ENCODE data around the gene PALM2AKAP2.

Gene PALM2AKAP2

GRCh38 chr9:109771087-109771486, 8.9 kb upstream of the PALM2AKAP2 start:
- no peaks in the 10 kb centered on the region for H3K4me1 ChIP-seq (ENCODE audit: control insufficient read depth in 2 of 2, insufficient read depth in 2 of 2, low read length in 2 of 2)
- H3K36me3 ChIP-seq (ENCODE audit: control insufficient read depth in 2 of 2, insufficient read depth in 2 of 2, low read length in 2 of 2), result no peaks in the 10 kb centered on the region
- no peaks in the 10 kb centered on the region for H3K9me3 ChIP-seq (ENCODE audit: control insufficient read depth in 2 of 2, low read length in 2 of 2)
- H3K27me3 ChIP-seq (ENCODE audit: control insufficient read depth in 2 of 2, insufficient read depth in 2 of 2, low read length in 2 of 2), result no peaks in the 10 kb centered on the region
- no peak overlapping the region for H3K27ac ChIP-seq (ENCODE audit: low read depth in 2 of 2, low read length in 2 of 2)
- no peak overlapping the region for H3K4me3 ChIP-seq (ENCODE audit: low read length in 2 of 2)
- no peak overlapping the region for H3K9ac ChIP-seq (ENCODE audit: low read depth in 1 of 2, low read length in 2 of 2)

GRCh38 chr9:109771796-109772531, 8.0 kb upstream of the PALM2AKAP2 start:
- no peak overlapping the region for H3K4me3 ChIP-seq (ENCODE audit: low read length in 2 of 2)
- no peak overlapping the region for H3K9ac ChIP-seq (ENCODE audit: low read depth in 1 of 2, low read length in 2 of 2)
- no peak overlapping the region for H3K27ac ChIP-seq (ENCODE audit: low read depth in 2 of 2, low read length in 2 of 2)
- H3K4me1 ChIP-seq (ENCODE audit: control insufficient read depth in 2 of 2, insufficient read depth in 2 of 2, low read length in 2 of 2), result no peaks in the 10 kb centered on the region
- no peaks in the 10 kb centered on the region for H3K36me3 ChIP-seq (ENCODE audit: control insufficient read depth in 2 of 2, insufficient read depth in 2 of 2, low read length in 2 of 2)
- no peaks in the 10 kb centered on the region for H3K27me3 ChIP-seq (ENCODE audit: control insufficient read depth in 2 of 2, insufficient read depth in 2 of 2, low read length in 2 of 2)
- H3K9me3 ChIP-seq (ENCODE audit: control insufficient read depth in 2 of 2, low read length in 2 of 2), result no peaks in the 10 kb centered on the region

DNA sequence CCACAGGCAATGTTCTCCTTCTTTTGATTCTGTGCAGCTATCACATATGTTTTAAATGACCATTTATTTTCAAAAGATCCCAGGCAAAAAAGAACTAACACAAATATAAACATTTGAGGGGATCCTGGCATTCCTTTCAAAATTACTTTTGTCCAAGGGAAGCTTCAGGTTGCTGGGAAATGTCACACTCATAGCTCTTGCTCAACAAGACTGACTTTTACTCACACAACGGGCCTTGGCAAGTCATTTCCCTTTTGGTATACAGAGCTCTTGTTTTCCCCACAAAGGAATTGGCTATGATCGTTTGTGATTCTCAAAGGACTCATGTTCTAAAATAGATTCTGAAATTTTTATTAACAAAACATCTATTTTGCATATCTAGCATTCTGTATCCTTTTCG, 4.5 kb upstream of the PALM2AKAP2 start:
- Histone ChIP-seq H3K36me3 (ENCODE audit: control insufficient read depth in 2 of 2, insufficient read depth in 2 of 2, low read length in 2 of 2) (no peaks in the 10 kb centered on the region), H3K9ac (ENCODE audit: low read depth in 1 of 2, low read length in 2 of 2) (no peak overlapping the region), H3K9me3 (ENCODE audit: control insufficient read depth in 2 of 2, low read length in 2 of 2) (no peaks in the 10 kb centered on the region), H3K4me3 (ENCODE audit: low read length in 2 of 2) (no peak overlapping the region), H3K27me3 (ENCODE audit: control insufficient read depth in 2 of 2, insufficient read depth in 2 of 2, low read length in 2 of 2) (peaks cover 0 to 3% of the 10 kb centered on the region in 2 donors), H3K27ac (ENCODE audit: low read depth in 2 of 2, low read length in 2 of 2) (no peak overlapping the region), H3K4me1 (ENCODE audit: control insufficient read depth in 2 of 2, insufficient read depth in 2 of 2, low read length in 2 of 2) (no peaks in the 10 kb centered on the region)

GRCh38 chr9:109776391-109776790, 3.6 kb upstream of the PALM2AKAP2 start:
- H3K27ac ChIP-seq (ENCODE audit: low read depth in 2 of 2, low read length in 2 of 2), result no peak overlapping the region
- H3K9me3 ChIP-seq (ENCODE audit: control insufficient read depth in 2 of 2, low read length in 2 of 2), result no peaks in the 10 kb centered on the region
- no peak overlapping the region for H3K4me3 ChIP-seq (ENCODE audit: low read length in 2 of 2)
- H3K27me3 ChIP-seq (ENCODE audit: control insufficient read depth in 2 of 2, insufficient read depth in 2 of 2, low read length in 2 of 2), result peaks cover 0 to 6% of the 10 kb centered on the region in 2 donors
- no peaks in the 10 kb centered on the region for H3K4me1 ChIP-seq (ENCODE audit: control insufficient read depth in 2 of 2, insufficient read depth in 2 of 2, low read length in 2 of 2)
- no peak overlapping the region for H3K9ac ChIP-seq (ENCODE audit: low read depth in 1 of 2, low read length in 2 of 2)
- H3K36me3 ChIP-seq (ENCODE audit: control insufficient read depth in 2 of 2, insufficient read depth in 2 of 2, low read length in 2 of 2), result no peaks in the 10 kb centered on the region

DNA sequence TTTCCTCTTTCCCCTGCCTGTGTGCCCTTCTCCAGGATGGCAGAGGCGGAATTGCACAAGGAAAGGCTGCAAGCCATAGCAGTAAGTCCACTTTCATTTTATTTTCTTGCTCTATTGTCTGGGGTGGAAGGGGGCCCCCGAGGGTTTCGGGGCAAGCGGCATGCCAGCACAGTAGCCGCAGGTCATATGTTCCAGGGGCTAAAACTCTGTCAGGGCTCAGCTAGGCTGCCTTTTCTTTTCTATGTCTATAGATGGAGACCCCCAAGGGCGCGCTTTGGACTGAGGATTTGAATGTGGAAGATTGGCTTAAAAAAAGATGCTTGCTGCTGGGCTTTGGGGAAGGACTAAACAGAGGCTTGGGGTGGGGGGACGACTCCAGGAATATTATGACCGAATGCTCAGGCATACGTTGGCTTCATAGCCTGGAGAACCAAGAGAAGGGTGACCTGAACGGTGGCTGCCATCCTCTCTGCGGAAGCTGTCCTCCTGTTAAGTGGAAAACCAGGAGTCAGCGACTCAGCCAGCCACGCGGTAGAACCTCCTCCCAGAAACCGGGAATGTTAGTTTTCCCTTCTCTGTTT, 545 bp downstream of the PALM2AKAP2 start:
- H3K27ac ChIP-seq (ENCODE audit: low read depth in 2 of 2, low read length in 2 of 2), result no peak overlapping the region
- no peaks in the 10 kb centered on the region for H3K9me3 ChIP-seq (ENCODE audit: control insufficient read depth in 2 of 2, low read length in 2 of 2)
- no peaks in the 10 kb centered on the region for H3K4me1 ChIP-seq (ENCODE audit: control insufficient read depth in 2 of 2, insufficient read depth in 2 of 2, low read length in 2 of 2)
- H3K36me3 ChIP-seq (ENCODE audit: control insufficient read depth in 2 of 2, insufficient read depth in 2 of 2, low read length in 2 of 2), result no peaks in the 10 kb centered on the region
- H3K27me3 ChIP-seq (ENCODE audit: control insufficient read depth in 2 of 2, insufficient read depth in 2 of 2, low read length in 2 of 2), result peaks cover 0 to 6% of the 10 kb centered on the region in 2 donors
- H3K9ac ChIP-seq (ENCODE audit: low read depth in 1 of 2, low read length in 2 of 2), result peak overlapping the region; percentile 6 to 47
- peak overlapping the region; percentile 58 to 68 for H3K4me3 ChIP-seq (ENCODE audit: low read length in 2 of 2)

- peaks cover 0 to 6% of the 10 kb centered on the region in 2 donors for H3K27me3 ChIP-seq (ENCODE audit: control insufficient read depth in 2 of 2, insufficient read depth in 2 of 2, low read length in 2 of 2)
- no peaks in the 10 kb centered on the region for H3K9me3 ChIP-seq (ENCODE audit: control insufficient read depth in 2 of 2, low read length in 2 of 2)
- no peaks in the 10 kb centered on the region for H3K36me3 ChIP-seq (ENCODE audit: control insufficient read depth in 2 of 2, insufficient read depth in 2 of 2, low read length in 2 of 2)
- H3K4me1 ChIP-seq (ENCODE audit: control insufficient read depth in 2 of 2, insufficient read depth in 2 of 2, low read length in 2 of 2), result no peaks in the 10 kb centered on the region
- H3K9ac ChIP-seq (ENCODE audit: low read depth in 1 of 2, low read length in 2 of 2), result no peak overlapping the region
- H3K4me3 ChIP-seq (ENCODE audit: low read length in 2 of 2), result peak overlapping the region in 1 of 2 donors; percentile 68
- H3K27ac ChIP-seq (ENCODE audit: low read depth in 2 of 2, low read length in 2 of 2), result no peak overlapping the region
Measured at GRCh38 chr9:109781086-109781485, 1.1 kb downstream of the PALM2AKAP2 start.

GRCh38 chr9:109781541-109782197, 1.7 kb downstream of the PALM2AKAP2 start:
- Histone ChIP-seq H3K4me1 (ENCODE audit: control insufficient read depth in 2 of 2, insufficient read depth in 2 of 2, low read length in 2 of 2) (no peaks in the 10 kb centered on the region), H3K27me3 (ENCODE audit: control insufficient read depth in 2 of 2, insufficient read depth in 2 of 2, low read length in 2 of 2) (peaks cover 0 to 6% of the 10 kb centered on the region in 2 donors), H3K9ac (ENCODE audit: low read depth in 1 of 2, low read length in 2 of 2) (no peak overlapping the region), H3K36me3 (ENCODE audit: control insufficient read depth in 2 of 2, insufficient read depth in 2 of 2, low read length in 2 of 2) (no peaks in the 10 kb centered on the region), H3K9me3 (ENCODE audit: control insufficient read depth in 2 of 2, low read length in 2 of 2) (no peaks in the 10 kb centered on the region), H3K27ac (ENCODE audit: low read depth in 2 of 2, low read length in 2 of 2) (no peak overlapping the region), H3K4me3 (ENCODE audit: low read length in 2 of 2) (no peak overlapping the region)

GRCh38 chr9:109787735-109788134, 7.7 kb downstream of the PALM2AKAP2 start:
- no peak overlapping the region for H3K9ac ChIP-seq (ENCODE audit: low read depth in 1 of 2, low read length in 2 of 2)
- H3K27me3 ChIP-seq (ENCODE audit: control insufficient read depth in 2 of 2, insufficient read depth in 2 of 2, low read length in 2 of 2), result no peaks in the 10 kb centered on the region
- no peaks in the 10 kb centered on the region for H3K36me3 ChIP-seq (ENCODE audit: control insufficient read depth in 2 of 2, insufficient read depth in 2 of 2, low read length in 2 of 2)
- H3K4me1 ChIP-seq (ENCODE audit: control insufficient read depth in 2 of 2, insufficient read depth in 2 of 2, low read length in 2 of 2), result no peaks in the 10 kb centered on the region
- no peak overlapping the region for H3K4me3 ChIP-seq (ENCODE audit: low read length in 2 of 2)
- H3K27ac ChIP-seq (ENCODE audit: low read depth in 2 of 2, low read length in 2 of 2), result no peak overlapping the region
- no peaks in the 10 kb centered on the region for H3K9me3 ChIP-seq (ENCODE audit: control insufficient read depth in 2 of 2, low read length in 2 of 2)

DNA sequence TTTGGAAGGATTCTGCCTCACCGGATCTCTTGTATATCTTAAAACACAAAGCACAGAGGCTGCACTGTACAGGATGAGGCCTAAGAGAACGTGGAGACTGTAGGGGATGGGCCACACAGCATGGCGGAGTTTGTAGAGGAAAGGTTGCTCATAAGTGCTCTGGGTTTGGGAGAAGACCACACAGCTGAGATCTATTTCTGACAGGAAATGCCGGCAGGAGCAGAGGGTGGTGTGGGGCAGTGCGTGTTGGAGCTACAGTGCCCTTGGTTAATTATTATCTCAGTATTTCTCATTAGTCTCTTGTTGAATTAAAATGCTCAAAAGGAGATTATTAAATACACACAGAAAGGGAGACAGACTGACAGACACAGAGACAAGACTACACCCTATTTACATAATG, 9.6 kb downstream of the PALM2AKAP2 start:
- Histone ChIP-seq H3K27me3 (ENCODE audit: control insufficient read depth in 2 of 2, insufficient read depth in 2 of 2, low read length in 2 of 2) (no peaks in the 10 kb centered on the region), H3K36me3 (ENCODE audit: control insufficient read depth in 2 of 2, insufficient read depth in 2 of 2, low read length in 2 of 2) (no peaks in the 10 kb centered on the region), H3K4me3 (ENCODE audit: low read length in 2 of 2) (no peak overlapping the region), H3K9me3 (ENCODE audit: control insufficient read depth in 2 of 2, low read length in 2 of 2) (no peaks in the 10 kb centered on the region), H3K27ac (ENCODE audit: low read depth in 2 of 2, low read length in 2 of 2) (no peak overlapping the region), H3K4me1 (ENCODE audit: control insufficient read depth in 2 of 2, insufficient read depth in 2 of 2, low read length in 2 of 2) (no peaks in the 10 kb centered on the region), H3K9ac (ENCODE audit: low read depth in 1 of 2, low read length in 2 of 2) (no peak overlapping the region)

DNA sequence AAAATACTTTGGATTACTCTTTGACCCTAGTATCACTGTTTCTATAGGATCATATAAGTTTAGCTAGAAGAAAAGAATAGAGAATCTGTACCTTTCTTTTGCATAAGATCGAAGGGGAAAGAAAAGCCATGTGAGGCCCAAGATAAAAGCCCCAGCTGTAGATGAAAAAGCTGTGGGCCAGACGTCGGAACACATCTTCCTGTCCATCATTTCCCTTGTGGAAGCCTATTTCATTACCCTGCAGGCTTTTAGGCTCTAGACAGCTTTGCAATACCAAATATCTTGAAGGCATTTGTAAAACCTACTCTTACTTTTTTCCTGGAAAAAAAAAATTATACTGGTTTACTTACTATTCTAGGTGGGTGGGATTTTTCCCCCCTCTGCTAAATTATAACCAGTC, 10.0 kb downstream of the PALM2AKAP2 start:
- H3K27me3 ChIP-seq (ENCODE audit: control insufficient read depth in 2 of 2, insufficient read depth in 2 of 2, low read length in 2 of 2), result no peaks in the 10 kb centered on the region
- no peak overlapping the region for H3K4me3 ChIP-seq (ENCODE audit: low read length in 2 of 2)
- no peaks in the 10 kb centered on the region for H3K4me1 ChIP-seq (ENCODE audit: control insufficient read depth in 2 of 2, insufficient read depth in 2 of 2, low read length in 2 of 2)
- H3K27ac ChIP-seq (ENCODE audit: low read depth in 2 of 2, low read length in 2 of 2), result no peak overlapping the region
- H3K36me3 ChIP-seq (ENCODE audit: control insufficient read depth in 2 of 2, insufficient read depth in 2 of 2, low read length in 2 of 2), result no peaks in the 10 kb centered on the region
- H3K9me3 ChIP-seq (ENCODE audit: control insufficient read depth in 2 of 2, low read length in 2 of 2), result no peaks in the 10 kb centered on the region
- H3K9ac ChIP-seq (ENCODE audit: low read depth in 1 of 2, low read length in 2 of 2), result no peak overlapping the region
